Ecto neural progenitor cell (in vitro differentiated cells): ENCODE results near the gene ACACA.
"Not testable (repeated sequence)": the region's sequence is repeated elsewhere in the genome, so short reads cannot be mapped to it uniquely, and the experiment has no call there.

Source experiments
- DNase-seq: peaks from one replicate; pipeline ENCODE4 v3.0.0-alpha.2; 2018; ENCODE audit warnings: low spot score

The ACACA gene

DNA sequence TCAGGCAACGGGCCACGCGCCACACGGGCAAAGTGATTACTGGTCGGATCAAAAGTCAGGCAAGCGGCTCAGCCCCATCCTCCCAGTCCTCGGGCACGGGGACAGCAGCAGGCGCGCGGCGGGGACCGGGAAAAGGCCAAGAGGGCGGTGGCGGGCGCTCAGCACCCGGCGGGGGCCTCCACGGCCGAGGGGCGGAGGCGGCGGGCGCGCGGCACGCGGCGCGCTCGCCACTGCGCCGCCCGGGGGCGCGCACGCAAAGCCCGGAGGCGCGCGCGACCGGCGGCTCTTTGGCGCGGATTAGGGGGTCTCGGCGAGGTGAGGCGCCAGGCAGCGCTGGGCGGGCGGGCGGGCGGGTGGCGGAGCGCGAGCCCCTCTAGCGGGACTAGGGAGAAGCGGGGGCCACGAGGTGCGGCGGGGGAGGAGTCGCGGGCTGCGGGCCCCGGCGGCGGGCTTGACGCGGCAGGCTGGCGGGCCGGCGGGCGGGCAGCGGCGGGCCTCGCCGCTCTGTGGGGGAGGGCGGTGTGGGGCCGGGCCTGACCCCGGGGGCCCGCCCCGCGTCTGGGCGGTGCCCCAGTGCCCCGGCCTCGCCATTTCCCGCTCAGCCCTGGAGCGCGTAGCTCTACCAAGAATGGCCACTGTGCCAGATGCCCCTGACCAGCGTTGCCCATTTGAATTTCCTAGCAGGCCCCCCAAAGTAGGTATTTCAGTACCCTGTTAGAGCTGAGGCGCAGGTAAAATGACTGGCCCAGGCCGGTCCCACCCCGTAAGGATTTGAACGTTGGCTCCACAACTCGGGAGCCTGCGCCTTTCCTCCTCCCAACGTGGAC, at the start of gene ACACA, which contains the start of gene TADA2A:
Gene ACACA (minus strand): TSS at position 202 of the 827 bp plus-strand sequence. CDS start 537 bp downstream, outside the sequence.
Gene TADA2A (plus strand): TSS at position 252 of the 827 bp plus-strand sequence. CDS start 4,480 bp downstream, outside the sequence.
- peak; percentile 95 for DNase-seq

DNA sequence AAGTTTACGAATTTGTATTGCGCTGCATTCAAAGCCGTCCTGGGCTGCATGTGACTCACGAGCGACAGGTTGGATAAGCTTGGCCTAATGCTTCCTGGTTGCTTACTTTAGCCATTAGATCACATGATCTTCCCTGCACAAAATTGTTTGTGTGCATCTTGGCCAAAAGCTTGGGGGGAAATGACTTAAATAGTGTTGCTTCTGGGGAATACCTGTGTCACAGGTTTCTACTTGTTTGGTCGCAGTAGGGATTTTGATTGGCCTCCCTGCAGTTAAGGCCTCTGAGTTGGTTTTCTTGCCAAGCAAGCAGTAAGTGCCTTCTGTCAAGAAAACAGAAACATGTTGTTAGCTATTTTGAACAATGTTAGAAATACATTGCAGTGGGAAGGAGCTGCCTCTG, 43.5 kb upstream of the ACACA start:
- no peak for DNase-seq

DNA sequence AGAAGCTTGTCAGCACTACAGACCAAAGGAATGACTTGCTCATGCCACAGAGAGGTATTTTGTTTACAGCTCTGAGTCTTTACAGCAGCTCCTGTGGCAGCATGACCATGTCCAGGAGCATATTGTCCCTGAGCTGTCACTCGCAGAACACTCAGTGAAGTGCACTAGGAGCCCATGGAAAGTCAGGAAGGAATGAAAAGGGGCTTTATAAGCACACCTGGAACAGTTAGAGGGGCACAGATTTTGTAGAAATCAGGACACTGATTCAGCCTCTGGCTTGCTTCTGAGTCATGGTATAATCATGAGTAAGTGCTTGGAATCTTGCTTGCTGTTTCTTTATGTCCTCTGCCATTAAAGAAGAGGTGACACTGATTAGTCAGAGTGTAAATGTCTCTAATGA, 41.0 kb upstream of the ACACA start:
- no peak for DNase-seq

- no peak for DNase-seq
Measured at GRCh38 chr17:37446027-37446426, 39.4 kb upstream of the ACACA start.

- not testable (repeated sequence) for DNase-seq
Measured at GRCh38 chr17:37441369-37442014, 34.9 kb upstream of the ACACA start.

GRCh38 chr17:37440424-37440823, 33.8 kb upstream of the ACACA start:
- no peak for DNase-seq

DNA sequence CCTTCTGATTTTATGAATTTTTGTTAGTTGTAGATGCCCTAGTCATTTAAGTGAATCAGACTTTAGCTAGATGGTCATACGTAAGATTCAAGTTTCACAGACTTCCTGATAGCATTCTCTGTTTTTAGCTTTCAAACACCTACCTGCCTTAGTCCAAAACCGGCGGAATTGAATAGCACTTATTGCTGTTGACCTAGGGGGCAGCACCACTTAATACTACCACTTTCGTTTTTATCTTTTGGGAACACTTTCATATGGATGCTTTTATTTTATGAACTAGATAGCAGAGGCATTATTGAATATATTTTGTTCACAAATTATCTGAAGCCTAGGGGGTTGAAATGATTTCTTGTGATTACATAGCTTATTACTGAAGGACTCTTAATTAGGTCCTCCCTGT, 31.5 kb upstream of the ACACA start:
- DNase-seq: no peak

GRCh38 chr17:37432671-37433070, 26.0 kb upstream of the ACACA start:
- DNase-seq: no peak

- no peak for DNase-seq
Measured at GRCh38 chr17:37430051-37430627, 23.5 kb upstream of the ACACA start.

DNA sequence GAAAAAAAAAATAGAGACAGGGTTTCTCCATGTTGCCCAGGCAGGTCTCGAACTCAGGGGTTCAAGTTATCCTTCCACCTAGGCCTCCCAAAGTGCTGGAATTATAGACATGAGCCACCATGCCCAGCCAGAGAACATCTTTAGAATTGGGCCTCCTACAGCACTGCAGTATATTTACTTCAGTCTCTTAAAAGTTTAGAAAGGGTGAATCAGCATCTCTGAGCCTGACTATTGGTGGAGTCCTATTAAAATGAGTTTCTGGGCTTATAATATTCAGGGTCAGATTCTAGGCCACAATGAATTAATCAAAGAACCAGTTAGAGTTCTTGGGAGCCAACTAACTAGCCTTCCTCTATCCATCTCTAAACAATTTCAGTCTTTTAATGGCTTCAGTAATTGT, 22.8 kb upstream of the ACACA start:
- DNase-seq: no peak

- no peak for DNase-seq
Measured at GRCh38 chr17:37429039-37429438, 22.4 kb upstream of the ACACA start.

- DNase-seq: no peak
Measured at GRCh38 chr17:37425268-37425667, 18.6 kb upstream of the ACACA start.

GRCh38 chr17:37422971-37423625, 16.5 kb upstream of the ACACA start:
- DNase-seq: no peak

- DNase-seq: no peak
Measured at GRCh38 chr17:37417852-37418251, 11.2 kb upstream of the ACACA start.

- no peak for DNase-seq
Measured at GRCh38 chr17:37413875-37414519, 7.4 kb upstream of the ACACA start.

- DNase-seq: no peak
Measured at GRCh38 chr17:37410357-37410756, 3.7 kb upstream of the ACACA start.

DNA sequence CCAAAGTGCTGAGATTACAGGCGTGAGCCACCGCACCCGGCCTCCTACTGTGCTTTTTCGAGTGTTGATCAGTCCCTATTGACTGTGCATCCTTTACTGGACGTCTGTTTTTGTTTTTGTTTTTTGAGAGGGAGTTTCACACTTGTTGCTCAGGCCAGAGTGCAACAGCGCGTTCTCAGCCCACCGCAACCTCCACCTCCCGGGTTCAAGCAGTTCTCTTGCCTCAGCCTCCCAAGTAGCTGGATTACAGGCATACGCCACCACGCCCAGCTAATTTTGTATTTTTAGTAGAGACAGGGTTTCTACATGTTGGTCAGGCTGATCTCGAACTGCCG, 1.5 kb upstream of the ACACA start:
- DNase-seq: not testable (repeated sequence)

GRCh38 chr17:37405955-37406634, 541 bp downstream of the ACACA start:
- DNase-seq: no peak

DNA sequence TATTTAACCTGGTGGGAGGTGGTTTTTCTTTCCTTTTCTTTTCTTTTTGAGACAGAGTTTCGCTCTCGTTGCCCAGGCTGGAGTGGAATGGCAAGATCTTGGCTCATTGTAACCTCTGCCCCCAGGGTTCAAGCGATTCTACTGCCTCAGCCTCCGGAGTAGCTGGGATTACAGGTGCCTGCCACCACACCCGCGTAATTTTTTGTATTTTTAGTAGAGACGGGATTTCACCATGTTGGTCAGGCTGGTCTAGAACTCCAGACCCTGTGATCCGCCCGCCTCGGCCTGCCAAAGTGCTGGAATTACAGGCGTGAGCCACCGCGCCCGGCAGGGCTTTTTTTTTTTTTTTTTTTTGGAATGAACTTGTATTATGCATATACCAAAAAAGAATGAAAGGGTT, 1.1 kb downstream of the ACACA start:
- DNase-seq: not testable (repeated sequence)

DNA sequence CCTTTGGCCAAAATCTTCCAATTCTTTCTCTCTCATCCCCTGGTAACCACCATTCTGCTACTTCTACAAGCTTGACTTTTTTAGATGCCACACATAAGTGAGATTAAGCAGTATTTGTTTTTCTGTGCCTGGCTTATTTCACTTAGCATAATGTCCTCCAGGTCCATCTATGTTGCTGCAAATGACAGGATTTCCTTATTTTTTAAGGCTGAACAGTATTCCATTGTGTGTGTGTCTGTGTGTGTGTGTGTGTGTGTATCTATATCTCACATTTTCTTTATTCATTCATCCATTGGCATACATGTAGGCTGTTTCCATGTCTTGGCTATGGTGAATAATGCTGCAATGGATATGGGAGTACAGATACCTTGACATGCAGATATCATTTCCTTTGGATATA, 6.1 kb downstream of the ACACA start:
- no peak for DNase-seq

GRCh38 chr17:37399265-37399803, 7.3 kb downstream of the ACACA start:
- DNase-seq: no peak
